ENCODE measurements around the gene CYP3A5.
"Not testable (repeated sequence)": the region's sequence is repeated elsewhere in the genome, so short reads cannot be mapped to it uniquely, and the experiment has no call there.

Gene CYP3A5

DNA sequence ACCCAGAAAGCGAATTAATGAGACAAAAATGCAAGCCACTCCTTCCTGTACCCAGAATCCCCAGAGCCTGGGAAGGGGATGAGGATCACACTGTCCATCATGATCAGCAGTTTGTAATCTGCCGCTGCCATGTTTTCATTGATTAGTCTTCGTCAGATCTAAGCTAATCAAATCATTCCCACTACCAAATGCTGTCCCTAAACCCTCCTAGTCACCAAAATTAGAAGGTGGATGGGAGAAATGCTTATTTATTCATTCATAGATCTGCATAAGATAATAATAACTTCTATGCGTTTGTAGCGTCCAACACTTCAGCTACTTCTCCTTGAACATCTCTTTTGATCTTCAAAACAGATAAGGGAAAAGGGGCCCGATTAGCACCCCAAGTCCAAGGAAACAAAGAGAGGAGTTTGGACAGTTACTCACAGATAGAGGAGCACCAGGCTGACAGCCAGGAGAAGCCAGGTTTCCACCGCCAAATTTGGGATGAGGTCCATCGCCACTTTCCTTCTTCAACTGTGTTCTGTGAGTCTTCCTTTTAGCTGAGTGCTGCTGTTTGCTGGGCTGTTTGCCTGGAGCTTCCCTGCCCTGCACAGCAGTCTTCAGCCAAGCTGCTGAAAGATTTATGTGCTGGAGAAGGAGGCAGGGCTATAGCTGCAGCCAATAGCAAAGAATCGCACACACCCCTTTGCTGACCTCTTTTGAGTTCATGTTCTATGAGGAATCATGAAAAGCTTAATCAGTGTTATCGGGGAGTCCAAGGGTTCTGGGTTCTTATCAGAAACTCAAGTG is at the start of gene CYP3A5:
TSS of gene CYP3A5 (minus strand) at position 597 of the 792 bp plus-strand sequence. CDS start at position 497, 100 bp downstream.
- no peak for DNase-seq

DNA sequence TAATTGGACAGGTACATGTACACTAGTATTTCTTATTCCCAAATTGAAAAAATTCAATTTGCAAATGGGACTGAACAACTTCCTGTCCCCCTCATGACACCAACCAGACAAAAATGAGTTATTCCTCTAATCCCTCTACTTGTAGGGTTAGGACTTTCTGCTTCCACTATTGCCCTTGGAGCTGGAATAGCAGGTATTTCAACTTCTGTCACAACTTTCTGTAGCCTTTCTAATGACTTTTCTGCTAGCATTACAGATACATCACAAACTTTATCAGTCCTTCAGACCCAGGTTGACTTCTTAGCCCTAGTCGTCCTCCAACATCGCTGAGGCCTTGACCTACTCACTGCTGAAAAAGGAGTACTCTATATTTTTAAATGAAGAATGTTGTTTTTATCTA is 48.8 kb upstream of the CYP3A5 start:
- DNase-seq: no peak

DNA sequence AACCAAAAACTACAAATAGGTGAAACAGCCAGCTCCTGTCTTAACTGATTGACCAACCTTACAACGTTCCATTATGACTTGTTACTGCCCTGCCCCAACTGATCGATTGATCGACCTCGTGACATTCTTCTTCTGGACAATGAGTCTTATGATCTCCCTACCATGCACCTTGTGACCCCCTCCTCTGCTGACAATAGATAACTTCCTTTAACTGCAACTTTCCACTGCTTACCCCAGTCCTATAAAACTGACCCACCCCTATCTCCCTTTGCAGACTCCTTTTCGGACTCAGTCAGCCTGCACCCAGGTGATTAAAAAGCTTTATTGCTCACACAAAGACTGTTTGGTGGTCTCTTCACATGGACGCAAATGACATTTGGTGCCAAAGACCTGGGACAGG is 43.4 kb upstream of the CYP3A5 start:
- DNase-seq: not testable (repeated sequence)

DNA sequence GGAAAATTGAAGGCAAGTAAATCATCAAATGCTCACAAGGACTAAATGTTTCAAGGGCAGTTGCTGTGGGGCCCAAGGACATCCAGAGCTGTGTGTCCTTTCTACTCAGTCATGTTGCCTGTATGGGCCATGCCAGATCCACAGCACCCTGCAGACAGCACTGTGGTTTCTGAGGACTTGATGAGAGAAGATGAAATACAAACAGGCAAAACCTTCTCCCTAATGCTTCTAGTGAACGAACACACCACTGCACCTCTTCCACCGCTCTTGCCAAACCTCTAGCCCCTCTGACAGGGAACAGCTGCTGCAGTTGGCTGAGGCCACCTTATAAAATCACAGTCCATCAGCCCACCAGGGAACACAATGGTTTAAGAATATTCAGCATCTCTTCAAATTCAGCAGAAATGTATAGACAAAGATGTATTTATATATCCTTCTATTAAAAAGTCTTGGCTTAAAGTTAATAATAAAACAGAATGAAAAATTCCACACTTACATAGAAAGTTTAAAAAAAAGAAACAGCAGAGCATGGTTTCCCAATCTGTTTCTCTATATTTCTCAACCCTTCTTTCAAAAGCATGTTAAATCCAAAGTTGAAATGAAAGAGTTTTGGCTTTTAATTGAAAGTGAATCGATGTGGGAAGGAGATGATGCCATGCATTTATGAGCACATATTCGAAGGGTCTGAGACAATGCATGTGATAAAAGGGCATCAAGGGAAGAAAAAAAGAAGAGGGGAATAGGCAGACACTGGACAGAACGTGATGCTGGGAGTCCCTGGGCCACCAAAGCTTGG is 41.2 kb upstream of the CYP3A5 start:
- no peak for DNase-seq

DNA sequence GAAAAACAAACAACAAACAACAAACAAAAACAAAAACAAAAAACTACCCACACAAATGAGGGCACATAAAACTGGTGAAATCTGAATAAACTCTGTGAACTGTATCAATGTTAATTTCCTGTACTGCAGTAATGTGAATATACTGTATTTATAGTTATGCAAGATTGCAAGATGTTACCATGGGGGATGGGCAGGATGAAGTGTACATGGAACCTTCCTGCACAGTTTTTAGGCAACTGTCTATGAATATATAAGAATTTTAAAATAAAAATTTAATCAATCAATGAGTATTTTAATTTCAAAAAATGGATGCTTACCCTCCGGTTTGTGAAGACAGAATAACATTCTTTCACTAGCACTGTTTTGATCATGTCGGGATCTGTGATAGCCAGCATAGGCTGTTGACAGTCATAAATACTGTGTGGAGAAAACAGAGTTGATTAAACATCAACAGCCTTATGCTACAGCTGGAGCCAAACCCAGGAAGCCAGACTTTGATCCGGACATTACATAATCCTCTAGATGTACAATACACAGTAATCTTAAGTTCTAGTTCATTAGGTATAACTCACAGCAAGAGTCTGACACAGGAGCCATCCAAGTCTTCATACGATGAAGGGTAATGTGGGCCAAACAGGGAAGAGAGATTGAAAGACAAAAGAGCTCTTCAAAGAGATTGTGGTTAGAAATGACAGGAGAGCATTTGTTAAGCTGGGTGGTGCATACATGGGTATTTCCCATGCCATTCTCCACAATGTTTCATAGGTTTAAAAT is 40.4 kb upstream of the CYP3A5 start:
- no peak for DNase-seq

DNA sequence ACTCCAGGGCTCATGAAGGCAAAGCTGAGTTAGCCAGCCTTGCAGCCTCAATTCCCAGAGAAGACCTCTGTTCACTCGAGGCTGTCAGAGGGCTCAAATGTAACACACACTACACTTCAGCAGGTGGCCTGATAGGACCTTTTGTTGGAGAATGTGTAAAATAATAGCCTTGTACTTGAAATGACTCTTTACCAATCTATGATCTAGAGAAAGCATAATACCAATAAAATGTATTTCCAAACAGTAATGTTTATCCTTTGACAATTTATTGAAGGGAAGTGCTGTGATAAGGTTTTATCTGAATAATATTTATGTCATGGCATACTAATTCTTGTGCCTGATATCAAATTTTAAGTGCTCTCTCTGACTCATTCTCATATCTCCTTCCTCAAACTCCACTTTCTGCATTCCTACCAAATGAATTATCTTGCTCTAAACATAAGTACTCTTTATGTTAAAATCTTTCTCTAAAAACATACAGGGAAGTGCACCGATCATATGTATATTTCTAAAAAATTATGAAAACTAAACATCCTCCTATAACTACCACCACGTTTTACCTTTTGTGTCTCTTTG is 34.3 kb upstream of the CYP3A5 start:
- DNase-seq: no peak

DNA sequence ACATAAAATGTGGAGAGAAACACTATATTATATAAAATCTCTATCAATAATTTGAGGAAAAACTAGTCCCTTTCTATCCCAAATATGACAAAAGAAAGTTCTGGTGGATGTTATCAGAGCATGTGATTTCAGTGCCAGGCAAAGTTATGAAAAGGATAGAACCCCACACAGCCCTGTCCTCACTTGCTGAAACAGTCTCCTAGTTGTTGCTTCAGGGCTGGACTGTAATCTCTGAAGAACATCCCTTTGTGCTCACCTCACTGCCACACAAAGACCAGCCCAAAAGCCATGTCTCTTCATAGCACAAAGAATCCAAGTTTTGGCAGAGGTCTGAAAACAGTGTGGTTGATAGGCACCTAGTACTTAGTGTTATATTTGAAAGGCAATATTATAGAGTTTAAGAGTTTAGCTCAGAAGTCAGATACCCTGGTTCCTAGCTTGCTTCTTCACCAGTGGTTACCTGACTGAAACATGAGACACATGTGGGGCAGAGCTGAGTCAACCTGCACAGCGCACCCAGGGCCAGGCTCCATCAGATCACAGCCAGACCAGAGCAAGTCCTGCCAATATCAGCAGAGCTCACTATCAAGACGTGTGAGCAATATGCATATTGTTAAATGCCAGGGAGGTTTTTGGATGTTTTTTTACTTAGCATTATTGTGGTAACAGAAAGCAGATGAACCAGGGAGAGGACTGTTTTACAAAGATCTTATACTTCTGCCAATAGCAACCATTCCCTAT is 30.2 kb upstream of the CYP3A5 start:
- DNase-seq: no peak

DNA sequence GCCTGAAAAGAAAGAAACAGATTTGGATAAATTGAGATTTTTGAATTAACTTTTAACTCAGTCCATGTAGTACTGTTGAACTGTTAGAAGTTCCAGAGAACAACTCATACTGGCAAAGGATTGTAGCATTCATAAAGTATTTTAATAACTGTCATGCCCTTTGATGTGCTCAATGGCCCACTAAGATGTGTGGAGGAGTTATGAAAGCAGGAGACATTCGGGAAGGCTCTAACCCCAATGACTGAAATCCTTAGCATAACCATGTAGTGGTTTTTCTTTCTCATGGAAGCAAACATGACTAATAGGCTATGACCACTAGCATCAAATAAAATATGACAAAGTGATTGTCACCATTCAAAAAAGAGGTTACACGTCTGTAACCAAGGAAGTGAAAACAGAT is 29.5 kb upstream of the CYP3A5 start:
- DNase-seq: no peak

DNA sequence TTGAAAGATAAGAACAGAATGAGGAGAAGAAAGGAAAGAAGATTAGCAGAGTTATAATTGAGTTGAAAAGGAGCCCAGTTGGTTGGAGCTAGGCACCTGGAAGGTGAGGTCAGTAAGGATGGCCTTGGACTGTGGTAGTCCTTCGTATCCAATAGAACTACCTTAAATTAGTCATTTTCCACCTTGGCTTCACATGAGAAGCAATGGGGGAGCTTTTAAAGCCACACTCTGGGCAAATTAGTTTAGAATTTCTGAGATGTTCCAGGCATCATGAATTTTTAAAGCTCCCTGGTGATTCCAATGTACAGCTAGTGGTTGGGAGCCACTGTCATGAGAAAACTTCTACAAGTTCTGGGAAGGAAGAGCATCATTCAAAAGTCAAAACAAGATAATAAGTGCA is 27.3 kb upstream of the CYP3A5 start:
- DNase-seq: no peak

DNA sequence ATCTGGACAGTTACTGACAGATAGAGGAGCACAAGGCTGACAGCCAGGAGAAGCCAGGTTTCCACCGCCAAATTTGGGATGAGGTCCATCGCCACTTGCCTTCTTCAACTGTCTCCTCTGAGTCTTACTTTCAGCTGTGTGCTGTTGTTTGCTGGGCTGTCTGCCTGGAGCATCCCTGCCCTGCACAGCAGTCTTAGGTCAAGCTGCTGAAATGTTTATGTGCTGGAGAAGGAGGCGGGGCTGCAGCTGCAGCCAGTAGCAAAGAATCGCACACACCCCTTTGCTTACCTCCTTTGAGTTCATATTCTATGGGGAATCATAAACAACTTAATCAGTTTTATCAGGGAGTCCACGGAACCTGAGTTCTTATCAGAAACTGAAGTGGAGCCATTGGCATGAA is 20.1 kb upstream of the CYP3A5 start:
- no peak for DNase-seq

DNA sequence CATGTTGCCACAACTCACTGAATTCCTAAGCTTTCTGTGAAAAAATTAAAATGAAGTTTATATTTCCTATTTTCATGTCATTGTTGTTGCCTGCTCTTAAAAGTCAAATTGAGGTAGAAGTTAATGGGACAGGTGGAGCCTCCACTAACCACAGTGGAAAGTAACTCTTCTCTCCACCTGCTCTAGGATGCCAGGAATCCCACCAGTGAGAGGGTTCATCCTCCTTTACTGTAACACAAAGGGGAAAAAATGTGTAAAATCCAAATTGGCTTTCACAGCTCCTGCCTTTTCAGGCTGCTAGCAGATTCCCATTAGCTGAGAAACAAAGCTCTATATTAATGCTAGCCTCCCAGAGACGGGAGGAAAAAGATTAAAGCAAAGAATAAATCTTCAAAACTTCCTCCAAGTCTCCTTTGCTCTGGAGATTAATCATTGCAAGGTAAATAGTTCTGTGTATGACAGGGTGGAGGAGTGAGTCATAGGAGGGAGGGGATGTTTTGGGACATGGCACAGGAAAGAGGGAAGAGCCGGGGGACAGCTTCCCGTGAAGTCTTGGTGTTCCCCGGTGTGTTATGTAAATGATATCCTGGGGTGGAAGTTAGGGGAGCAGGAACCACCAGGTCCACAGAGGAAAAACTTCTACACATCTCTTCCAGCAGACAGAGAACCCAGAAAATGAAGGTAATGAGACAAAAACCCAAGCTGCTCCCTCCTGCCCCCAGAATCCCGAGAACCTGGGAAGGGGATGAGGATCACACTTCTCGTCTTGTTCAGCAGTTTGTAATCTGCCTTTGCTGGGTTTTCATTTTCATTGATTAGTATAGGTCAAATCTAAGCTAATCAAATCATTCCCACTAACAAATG is 19.3 kb upstream of the CYP3A5 start:
- not testable (repeated sequence) for DNase-seq

DNA sequence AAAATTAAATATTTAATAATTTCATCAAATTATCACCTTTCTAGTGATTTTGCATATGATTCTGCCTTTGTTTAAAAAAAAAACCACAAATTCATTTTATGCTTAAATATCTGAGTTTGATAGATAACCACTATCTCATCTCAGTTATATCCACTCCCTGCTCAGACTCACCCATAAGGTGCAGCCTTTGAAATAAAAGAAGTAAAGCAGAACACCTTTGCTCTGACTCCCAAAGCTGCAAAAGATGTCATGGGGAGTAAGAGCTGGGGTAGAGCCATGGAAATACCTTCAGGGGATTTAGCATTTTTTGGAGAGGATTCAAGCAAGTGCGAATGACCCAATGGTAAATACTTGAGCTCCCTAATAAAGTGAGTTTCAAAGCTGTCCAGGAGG is 15.1 kb upstream of the CYP3A5 start:
- no peak for DNase-seq

DNA sequence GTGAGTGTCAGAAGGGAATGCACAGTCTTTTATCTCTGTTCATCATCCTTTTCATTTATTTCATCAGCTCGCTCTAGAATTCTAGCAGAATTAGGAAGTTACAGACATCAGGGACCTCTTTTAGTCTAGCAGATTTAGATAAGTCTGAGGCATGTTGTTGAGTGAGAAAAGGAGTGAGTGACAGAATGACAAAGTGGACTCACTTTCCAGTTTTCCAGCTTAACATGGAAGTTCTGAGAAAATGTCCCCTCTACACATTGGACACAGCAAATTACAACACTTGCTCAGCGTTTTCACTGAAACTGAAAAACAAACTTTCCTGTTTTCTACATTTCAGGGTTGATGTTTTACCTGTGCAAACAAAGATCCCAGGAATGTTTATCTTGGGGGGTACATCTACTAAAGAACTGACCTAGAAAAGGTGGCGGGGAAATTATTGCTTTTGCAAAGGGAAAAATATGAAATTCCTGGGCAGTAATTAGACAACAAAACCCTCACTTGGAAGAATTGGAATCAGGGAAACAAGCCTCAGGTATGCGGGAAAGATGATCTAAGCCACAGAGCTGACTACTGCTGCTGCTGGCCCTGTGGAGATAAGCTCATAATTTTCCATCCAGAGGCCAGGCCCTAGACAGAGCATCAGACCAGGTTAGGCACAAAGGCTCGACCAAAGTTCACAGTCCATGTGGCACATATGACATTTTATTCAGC is 14.6 kb upstream of the CYP3A5 start:
- DNase-seq: no peak

DNA sequence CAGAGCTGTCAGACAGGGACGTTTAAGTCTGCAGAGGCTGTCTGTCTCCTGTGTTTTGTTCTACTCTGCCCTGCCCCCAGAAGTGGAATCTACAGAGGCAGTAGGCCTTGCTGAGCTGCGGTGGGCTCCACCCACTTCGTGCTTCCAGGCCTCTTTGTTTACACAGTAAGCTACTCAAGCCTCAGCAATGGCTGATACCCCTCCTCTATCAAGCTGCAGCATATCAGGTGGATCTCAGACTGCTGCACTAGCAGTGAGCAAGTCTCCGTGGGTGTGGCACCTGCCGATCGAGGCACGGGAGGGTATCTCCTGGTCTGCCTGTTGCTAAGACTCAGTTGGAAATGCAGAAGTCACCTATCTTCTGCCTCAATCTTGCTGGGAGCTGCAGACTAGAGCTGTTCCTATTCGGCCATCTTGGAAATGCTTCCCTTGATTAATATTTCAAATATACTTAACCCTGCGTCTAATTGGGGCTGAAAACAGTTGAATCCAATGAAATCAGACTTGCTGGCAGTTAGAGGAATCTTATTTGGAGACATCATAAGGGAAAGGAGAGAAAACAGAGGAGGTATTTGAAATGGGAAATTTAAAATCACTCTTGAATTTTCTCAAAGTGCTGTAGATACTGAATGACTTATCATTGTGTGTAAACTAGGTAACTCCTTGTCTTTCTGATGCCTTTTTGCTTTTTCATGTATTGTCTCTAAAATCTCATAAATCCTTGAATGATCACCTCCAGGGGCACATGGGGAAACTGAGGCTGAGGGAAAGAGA is 13.8 kb upstream of the CYP3A5 start:
- DNase-seq: no peak

DNA sequence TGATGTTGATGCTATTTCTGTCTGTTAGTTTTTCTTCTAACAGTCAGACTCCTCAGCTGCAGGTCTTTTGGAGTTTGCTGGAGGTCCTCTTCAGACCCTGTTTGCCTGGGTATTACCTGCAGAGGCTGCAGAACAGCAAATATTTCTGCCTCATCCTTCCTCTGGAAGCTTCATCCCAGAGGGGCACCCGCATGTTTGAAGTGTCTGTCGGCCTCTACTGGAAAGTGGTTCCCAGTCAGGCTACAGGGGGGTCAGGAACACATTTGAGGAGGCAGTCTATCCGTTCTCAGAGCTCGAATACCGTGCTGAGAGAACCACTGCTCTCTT is 13.3 kb upstream of the CYP3A5 start:
- no peak for DNase-seq

DNA sequence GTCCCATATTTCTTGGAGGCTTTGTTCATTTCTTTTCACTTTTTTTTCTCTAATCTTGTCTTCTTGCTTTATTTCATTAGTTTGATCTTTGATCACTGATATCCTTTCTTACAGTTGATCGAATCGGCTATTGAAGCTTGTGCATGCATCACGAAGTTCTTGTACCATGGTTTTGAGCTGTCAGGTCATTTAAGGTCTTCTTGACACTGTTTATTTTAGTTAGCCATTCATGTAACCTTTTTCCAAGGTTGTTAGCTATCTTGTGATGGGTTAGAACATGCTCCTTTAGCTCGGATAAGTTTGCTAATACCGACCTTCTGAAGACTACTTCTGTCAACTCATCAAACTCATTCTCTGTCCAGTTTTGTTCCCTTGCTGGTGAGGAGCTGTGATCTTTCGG is 12.8 kb upstream of the CYP3A5 start:
- DNase-seq: not testable (repeated sequence)

DNA sequence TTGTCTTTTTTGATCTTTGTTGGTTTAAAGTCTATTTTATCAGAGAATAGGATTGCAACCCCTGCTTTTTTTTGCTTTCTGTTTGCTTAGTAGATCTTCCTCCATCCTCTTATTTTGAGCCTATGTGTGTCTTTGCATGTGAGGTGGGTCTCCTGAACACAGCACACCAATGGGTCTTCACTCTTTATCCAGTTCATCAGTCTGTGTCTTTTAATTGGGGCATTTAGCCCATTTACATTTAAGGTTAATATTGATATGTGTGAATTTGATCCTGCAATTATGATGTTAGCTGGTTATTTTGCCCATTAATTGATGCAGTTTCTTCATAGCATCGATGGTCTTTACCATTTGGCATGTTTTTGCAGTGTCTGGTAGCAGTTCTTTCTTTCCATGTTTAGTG is 11.9 kb upstream of the CYP3A5 start:
- DNase-seq: not testable (repeated sequence)

DNA sequence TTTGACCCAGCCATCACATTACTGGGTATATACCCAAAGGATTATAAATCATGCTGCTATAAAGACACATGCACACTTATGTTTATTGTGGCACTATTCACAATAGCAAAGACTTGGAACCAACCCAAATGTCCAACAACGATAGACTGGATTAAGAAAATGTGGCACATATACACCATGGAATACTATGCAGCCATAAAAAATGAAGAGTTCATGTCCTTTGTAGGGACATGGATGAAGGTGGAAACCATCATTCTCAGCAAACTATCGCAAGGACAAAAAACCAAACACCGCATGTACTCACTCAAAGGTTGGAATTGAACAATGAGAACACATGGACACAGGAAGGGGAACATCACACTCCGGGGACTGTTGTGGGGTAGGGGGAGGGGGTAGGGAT is 11.1 kb upstream of the CYP3A5 start:
- not testable (repeated sequence) for DNase-seq

DNA sequence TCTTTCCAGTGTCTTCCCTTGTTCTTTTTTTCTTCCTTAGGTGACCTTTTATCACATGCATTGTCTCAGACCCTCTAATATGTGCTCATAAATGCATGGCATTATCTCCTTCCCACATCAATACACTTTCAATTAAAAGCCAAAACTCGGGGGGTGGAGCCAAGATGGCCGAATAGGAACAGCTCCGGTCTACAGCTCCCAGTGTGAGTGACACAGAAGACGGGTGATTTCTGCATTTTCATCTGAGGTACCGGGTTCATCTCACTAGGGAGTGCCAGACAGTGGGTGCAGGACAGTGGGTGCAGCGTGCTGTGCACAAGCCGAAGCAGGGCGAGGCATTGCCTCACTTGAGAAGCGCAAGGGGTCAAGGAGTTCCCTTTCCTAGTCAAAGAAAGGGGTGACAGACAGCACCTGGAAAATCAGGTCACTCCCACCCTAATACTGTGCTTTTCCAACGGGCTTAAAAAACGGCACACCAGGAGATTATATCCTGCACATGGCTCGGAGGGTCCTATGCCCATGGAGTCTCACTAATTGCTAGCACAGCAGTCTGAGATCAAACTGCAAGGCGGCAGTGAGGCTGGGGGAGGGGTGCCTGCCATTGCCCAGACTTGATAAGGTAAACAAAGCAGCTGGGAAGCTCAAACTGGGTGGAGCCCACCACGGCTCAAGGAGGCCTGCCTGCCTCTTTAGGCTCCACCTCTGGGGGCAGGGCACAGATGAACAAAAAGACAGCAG is 6.2 kb upstream of the CYP3A5 start:
- not testable (repeated sequence) for DNase-seq
